Measurements from ENCODE around the gene RAB11A. TPM values are rescaled to one million over a fixed set of nuclear protein-coding genes. Genes with fewer than 3 reads are reported as not detected.

The RAB11A gene
- total and polyA plus RNA-seq, 7 donors: 74.2 to 468 (median 112) TPM

DNA sequence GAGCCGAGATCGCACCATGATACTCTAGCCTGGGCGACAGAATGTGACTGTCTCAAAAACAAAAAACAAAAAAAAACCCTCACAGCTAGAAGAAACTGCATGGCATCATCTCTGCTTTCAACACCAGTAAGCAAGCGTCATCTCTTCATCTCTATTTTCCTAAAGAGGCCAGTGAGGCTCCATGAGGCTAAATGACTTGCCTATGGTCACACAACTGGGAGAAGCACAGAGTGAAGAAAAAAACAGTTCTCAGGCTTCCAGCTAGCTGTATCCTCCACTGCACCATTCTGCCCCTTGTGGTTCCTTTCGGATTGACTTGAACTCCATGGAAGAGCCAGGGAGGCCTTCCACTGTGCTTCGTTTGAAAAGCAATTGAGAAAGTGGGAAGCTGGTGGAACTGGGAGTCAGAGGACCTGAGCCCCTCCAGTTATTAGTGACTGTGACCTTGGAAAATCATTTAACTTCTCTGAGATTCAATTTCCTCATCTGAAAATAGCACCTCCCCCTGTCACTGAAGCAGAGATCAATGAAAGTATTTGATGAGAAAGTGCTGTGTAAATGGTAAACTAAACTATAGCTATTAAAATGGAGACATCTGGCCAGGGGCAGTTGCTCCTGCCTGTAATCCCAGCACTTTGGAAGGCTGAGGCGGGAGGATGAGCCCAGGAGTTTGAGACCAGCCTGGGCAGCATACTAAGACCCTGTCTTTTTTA, 45.1 kb upstream of the RAB11A start:
- TF ChIP-seq, protein P1, sequence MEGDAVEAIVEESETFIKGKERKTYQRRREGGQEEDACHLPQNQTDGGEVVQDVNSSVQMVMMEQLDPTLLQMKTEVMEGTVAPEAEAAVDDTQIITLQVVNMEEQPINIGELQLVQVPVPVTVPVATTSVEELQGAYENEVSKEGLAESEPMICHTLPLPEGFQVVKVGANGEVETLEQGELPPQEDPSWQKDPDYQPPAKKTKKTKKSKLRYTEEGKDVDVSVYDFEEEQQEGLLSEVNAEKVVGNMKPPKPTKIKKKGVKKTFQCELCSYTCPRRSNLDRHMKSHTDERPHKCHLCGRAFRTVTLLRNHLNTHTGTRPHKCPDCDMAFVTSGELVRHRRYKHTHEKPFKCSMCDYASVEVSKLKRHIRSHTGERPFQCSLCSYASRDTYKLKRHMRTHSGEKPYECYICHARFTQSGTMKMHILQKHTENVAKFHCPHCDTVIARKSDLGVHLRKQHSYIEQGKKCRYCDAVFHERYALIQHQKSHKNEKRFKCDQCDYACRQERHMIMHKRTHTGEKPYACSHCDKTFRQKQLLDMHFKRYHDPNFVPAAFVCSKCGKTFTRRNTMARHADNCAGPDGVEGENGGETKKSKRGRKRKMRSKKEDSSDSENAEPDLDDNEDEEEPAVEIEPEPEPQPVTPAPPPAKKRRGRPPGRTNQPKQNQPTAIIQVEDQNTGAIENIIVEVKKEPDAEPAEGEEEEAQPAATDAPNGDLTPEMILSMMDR (IDR thresholded peaks at IDR 0.05): peak in 3 of 4 experiments; percentile 32 to 60 (median 43)
- TF ChIP-seq EP300 (IDR thresholded peaks at IDR 0.05): no peak
- TF ChIP-seq POLR2A (IDR thresholded peaks at IDR 0.05): no peak
- intact Hi-C loops (cut with DNase I): no loop called here
- no peaks in the 10 kb centered on the region for H3K4me1 ChIP-seq
- WGBS, 2 donors: 64 to 76% methylated on average over 7 of the region's 7 CpGs
- no peaks in the 10 kb centered on the region for H3K27me3 ChIP-seq
- peak; percentile 76 for DNase-seq
- no peak overlapping the region for H3K27ac ChIP-seq
- no peaks in the 10 kb centered on the region for H3K36me3 ChIP-seq
- no peaks in the 10 kb centered on the region for H3K9me3 ChIP-seq
- no peak overlapping the region for H3K4me3 ChIP-seq

DNA sequence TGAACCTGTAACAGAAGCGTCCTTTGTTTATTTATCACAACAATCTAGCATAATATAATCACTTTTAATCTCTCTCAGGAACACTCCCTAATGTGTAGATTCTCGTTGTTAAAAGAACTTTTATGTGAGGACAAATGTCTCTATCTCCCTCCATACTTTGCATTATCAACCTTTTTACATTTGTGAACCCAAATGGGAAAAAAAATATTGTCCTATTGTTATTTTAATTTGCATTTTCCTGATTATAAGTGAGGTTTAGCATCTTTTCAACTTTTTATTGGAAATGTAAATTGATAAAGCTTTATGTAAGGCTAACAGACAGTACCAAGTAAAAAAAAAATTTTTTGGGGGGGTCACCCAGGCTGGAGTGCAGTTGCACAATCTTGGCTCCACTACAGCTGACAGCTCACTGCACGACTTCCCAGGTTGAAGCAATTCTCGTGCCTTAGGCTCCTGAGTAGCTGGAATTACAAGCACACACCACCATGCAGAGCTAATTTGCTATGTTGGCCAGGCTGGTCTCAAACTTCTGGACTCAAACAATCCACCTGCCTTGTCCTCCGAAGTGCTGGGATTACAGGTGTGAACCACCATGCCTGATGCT, 44.2 kb upstream of the RAB11A start:
- peak; percentile 78 for DNase-seq

DNA sequence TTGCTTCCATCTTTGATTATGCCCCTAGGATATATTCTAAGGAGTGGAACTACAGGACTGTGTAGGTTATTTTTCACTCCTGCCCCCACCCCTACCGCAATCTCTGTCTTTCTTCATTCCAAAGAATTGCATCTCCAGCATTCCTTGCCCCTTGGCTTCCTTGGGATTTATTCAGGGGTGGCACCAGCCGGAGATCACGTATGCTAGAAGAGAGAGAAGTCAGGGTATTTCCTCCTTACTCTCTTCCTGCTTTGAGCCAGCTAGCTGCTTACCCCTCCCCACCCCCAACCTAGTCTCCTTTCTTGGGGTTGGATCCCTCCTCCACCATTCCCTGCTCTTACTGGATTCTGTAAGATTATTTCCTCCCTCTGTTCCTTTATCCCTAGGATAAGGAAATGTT, 42.2 kb upstream of the RAB11A start:
- Histone ChIP-seq H3K27ac (no peak overlapping the region), H3K27me3 (no peaks in the 10 kb centered on the region), H3K4me3 (no peak overlapping the region), H3K9me3 (no peaks in the 10 kb centered on the region), H3K36me3 (no peaks in the 10 kb centered on the region), H3K4me1 (peaks cover 0 to under 1% (median 0%) of the 10 kb centered on the region in 4 donors)
- 55 to 74% methylated on average over 3 of the region's 3 CpGs for WGBS, 2 donors
- intact Hi-C loops (cut with DNase I): loop anchor here (5.0 kb wide), 1 partner anchor 75 kb away; no protein-coding TSS in a partner anchor
- no peak for DNase-seq
- TF ChIP-seq POLR2AphosphoS5 (IDR thresholded peaks at IDR 0.05): no peak
- TF ChIP-seq, protein P1 (IDR thresholded peaks at IDR 0.05): no peak
- no peak for TF ChIP-seq EP300 (IDR thresholded peaks at IDR 0.05)
- no peak for TF ChIP-seq POLR2A (IDR thresholded peaks at IDR 0.05)

More for the DNA sequence above, 44.2 kb upstream of the RAB11A start:
- WGBS, 2 donors: 66 to 80% methylated on average over 5 of the region's 5 CpGs
- TF ChIP-seq EP300 (IDR thresholded peaks at IDR 0.05) (no peak), POLR2A (IDR thresholded peaks at IDR 0.05) (no peak), POLR2AphosphoS5 (IDR thresholded peaks at IDR 0.05) (no peak)
- TF ChIP-seq, protein P1 (IDR thresholded peaks at IDR 0.05): no peak
- Histone ChIP-seq H3K36me3 (no peaks in the 10 kb centered on the region), H3K27ac (no peak overlapping the region), H3K4me3 (no peak overlapping the region), H3K4me1 (no peaks in the 10 kb centered on the region), H3K9me3 (no peaks in the 10 kb centered on the region), H3K27me3 (no peaks in the 10 kb centered on the region)
- intact Hi-C loops (cut with DNase I): loop anchor here (5.0 kb wide), 1 partner anchor 73 kb away; no protein-coding TSS in a partner anchor

DNA sequence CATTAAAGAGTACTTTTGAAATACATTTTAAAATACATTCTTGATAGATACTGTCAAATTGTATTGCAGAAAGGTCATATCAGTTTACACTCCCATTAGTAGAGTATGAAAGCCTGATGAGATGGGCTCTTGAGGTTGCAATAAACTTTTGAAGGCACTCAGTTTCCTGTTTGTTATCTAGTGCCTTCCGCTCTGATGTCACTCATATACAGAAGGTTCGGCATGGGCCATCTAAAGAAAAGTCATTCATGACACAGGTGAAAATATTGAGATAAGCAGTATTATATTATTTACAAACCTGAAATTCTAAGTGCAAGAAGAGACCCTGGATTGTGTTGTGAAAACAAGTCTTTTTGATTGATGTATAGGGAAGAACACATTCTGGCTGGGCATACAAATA, 40.7 kb upstream of the RAB11A start:
- H3K27me3 ChIP-seq: no peaks in the 10 kb centered on the region
- no peak for TF ChIP-seq POLR2AphosphoS5 (IDR thresholded peaks at IDR 0.05)
- no peak for TF ChIP-seq EP300 (IDR thresholded peaks at IDR 0.05)
- TF ChIP-seq, protein P1 (IDR thresholded peaks at IDR 0.05): no peak
- no peak for TF ChIP-seq POLR2A (IDR thresholded peaks at IDR 0.05)
- intact Hi-C loops (cut with DNase I): loop anchor here (5.0 kb wide), 1 partner anchor 76 kb away; no protein-coding TSS in a partner anchor
- peaks cover 0 to 16% (median 14%) of the 10 kb centered on the region in 4 donors for H3K4me1 ChIP-seq
- no peaks in the 10 kb centered on the region for H3K9me3 ChIP-seq
- H3K27ac ChIP-seq: no peak overlapping the region
- WGBS, 2 donors: 72 to 90% methylated on average over 2 of the region's 2 CpGs
- no peaks in the 10 kb centered on the region for H3K36me3 ChIP-seq
- H3K4me3 ChIP-seq: no peak overlapping the region
- DNase-seq: no peak
